NCI-H1930 (cell line): Measurements from ENCODE around the gene KCTD17.

Experiments used
- DNase-seq, 2 experiments: peaks; one replicate each; lab custom pipeline; 2025; lab: John Stamatoyannopoulos, UW

KCTD17 gene

GRCh38 chr22:37020192-37020479 is 31.4 kb upstream of the KCTD17 start:
- no peak for DNase-seq

- DNase-seq: no peak
Observed at GRCh38 chr22:37021041-37021440, 30.5 kb upstream of the KCTD17 start.

- DNase-seq: peak in 1 of 2 experiments; percentile 33
Observed at GRCh38 chr22:37021710-37022482, 29.6 kb upstream of the KCTD17 start.

GRCh38 chr22:37022483-37023337 is 28.8 kb upstream of the KCTD17 start:
- DNase-seq: no peak

- no peak for DNase-seq
Observed at GRCh38 chr22:37023743-37024338, 27.7 kb upstream of the KCTD17 start.

GRCh38 chr22:37024339-37025157 is 27.0 kb upstream of the KCTD17 start:
- no peak for DNase-seq

GRCh38 chr22:37025500-37026070 is 26.0 kb upstream of the KCTD17 start:
- DNase-seq: no peak

GRCh38 chr22:37026325-37026724 is 25.2 kb upstream of the KCTD17 start:
- DNase-seq: no peak

GRCh38 chr22:37027556-37027955 is 24.0 kb upstream of the KCTD17 start:
- DNase-seq: no peak

GRCh38 chr22:37028692-37029674 is 22.6 kb upstream of the KCTD17 start:
- no peak for DNase-seq

- no peak for DNase-seq
Observed at GRCh38 chr22:37030560-37031281, 20.8 kb upstream of the KCTD17 start.

- DNase-seq: no peak
Observed at GRCh38 chr22:37032134-37032534, 19.4 kb upstream of the KCTD17 start.

GRCh38 chr22:37032535-37033460 is 18.7 kb upstream of the KCTD17 start:
- DNase-seq: no peak

- no peak for DNase-seq
Observed at GRCh38 chr22:37033605-37034430, 17.7 kb upstream of the KCTD17 start.

GRCh38 chr22:37036655-37037377 is 14.7 kb upstream of the KCTD17 start:
- no peak for DNase-seq

GRCh38 chr22:37037669-37038068 is 13.9 kb upstream of the KCTD17 start:
- DNase-seq: no peak

GRCh38 chr22:37039466-37039865 is 12.1 kb upstream of the KCTD17 start:
- DNase-seq: no peak
